Fibroblast of skin of scalp (primary cell): ENCODE data around the gene URI1.

Source experiments
- DNase-seq: peaks from one replicate; pipeline ENCODE4 v3.0.0-alpha.2; 2013

Gene URI1

DNA sequence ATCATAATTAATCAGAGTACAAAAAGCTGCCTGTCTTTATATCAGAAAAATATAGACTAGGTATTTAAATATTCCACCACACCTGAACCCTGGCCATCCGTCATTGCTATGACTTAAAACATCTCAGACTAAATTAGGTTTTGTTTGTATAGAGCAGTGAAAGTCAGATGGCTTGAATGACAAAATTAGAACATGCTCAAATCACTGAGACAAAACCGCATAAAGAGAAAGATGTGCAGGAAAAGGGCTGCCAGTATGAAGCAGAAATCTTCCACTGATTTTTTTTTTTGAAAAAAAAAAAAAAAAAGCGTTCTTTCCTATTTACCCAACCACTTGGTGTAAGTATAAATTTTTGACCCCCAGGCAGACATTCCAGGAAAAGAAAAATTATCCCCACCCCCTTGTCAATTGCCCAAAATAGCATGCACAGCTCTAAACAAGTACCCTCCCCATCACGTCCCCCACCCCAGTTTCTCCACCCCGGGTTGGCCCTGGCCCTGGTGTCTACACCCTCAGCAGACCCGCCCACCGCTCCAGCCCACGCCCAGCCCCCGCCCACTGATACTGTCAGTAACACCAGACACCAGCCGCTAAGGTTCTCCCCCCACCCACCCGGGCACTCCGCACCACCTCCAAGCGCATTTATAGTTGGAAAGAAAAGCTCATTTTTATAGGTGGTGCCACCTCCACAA, 118.6 kb downstream of the URI1 start:
- no peak for DNase-seq

DNA sequence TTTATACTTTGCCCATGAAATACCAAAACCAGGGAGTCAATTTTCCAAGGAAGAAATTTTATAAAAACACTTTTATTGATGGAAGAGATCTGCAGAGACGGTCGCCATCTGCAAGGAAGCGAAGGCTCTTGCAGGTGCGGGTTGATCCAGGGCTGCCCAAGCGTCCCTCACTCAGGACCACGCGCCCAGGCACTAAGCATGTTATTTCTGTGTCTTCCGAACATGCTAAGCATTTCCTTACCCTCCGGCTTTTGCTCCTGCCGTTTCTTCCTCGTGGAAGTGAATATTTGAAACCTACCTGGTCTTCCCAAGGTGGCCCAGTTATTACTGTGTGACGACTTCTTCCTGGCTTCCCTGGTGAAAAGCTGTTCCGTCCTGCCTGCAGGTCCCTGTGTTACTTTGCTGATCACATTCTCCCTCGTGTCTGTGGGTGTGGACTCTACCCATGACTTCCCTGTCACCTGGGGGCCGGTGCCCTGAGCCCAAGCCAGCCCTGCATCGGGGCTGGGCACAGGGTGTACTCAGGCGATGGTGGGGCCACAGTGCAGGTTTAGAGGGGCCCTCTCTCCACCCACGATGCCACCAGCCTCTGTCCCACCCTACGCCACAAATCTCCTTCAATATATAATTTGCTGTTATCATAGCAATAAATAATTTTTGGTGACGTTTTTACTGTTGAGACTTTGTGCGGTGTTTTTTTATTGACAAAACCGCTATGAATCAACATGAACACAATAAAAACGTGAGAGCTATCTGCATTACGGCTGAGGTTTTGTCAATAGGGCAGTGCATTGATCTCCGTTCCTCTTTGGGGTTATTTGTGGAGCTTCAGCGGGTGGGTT, 119.4 kb downstream of the URI1 start:
- DNase-seq: no peak

DNA sequence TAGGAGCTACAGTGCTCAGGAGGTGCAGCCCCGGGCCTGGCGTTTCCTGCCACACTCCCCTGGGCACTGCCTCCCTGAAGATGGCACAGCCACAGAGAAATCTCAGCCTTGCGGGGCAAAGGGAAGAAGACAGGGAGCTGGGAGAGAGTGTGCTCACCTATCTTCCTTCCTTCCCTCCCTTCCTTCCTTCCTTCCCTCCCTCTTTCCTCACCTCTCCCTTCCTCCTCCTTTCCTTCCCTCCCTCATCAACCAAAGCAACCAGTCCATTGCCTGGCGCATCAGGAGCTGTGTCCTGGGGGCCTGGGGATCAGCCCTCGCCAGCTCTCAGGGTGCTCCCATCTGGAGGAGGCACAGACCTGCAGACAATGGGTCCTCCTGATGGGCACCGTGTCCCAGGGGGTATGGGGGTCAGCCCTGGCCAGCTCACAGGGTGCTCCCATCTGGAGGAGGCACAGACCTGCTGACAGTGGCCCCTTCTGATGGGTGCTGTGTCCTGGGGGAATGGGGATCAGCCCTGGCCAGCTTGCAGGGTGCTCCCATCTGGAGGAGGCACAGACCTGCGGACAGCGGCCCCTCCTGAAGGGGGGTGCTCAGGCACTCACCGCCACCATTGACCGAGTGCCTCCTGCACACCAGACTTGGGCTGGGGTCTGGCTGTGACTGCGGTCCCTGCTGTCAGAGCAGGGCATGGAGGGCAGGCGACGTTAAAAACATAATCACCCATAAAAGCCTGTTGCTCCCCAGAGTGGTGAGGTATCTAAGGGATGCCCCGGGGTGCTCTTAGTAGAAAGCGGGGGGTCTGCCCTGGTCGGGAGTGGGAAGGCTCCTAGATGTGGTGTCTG, 120.2 kb downstream of the URI1 start:
- DNase-seq: no peak

DNA sequence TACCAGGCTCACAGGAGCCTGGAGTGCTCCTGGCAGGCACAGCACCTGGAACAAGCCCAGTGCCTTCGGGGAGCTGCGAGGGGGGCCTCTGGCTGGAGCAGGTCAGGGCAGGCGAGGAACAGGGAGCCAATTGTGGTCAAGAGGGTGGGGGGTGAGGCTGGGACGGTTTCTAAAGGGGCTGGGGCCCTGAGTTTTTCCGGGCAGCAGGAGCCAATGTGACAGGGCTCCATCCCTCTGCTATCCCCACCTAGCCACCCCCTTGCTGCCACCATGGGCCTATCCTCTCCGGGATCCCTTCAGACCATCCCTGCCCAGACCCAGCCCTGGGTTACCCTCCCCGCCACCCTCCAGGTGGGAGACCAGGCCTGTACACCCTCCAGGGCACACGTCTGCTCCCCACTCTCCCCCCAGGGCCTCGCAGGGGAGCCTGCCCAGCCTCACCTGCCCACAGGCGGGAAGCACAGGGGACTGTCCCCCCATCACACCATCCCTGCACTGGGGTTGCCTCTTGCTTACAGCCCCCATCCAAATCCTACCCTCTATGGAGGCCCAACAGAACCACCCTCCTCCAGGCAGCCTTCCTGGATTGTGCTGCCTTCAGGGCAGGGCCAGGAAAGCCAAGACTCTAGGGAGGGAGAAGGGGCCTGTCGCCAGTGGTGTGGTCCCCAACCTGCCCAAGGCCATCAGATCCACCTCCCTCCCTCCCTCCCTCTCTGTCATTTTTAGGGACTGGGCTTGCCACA, 121.0 kb downstream of the URI1 start:
- DNase-seq: no peak

DNA sequence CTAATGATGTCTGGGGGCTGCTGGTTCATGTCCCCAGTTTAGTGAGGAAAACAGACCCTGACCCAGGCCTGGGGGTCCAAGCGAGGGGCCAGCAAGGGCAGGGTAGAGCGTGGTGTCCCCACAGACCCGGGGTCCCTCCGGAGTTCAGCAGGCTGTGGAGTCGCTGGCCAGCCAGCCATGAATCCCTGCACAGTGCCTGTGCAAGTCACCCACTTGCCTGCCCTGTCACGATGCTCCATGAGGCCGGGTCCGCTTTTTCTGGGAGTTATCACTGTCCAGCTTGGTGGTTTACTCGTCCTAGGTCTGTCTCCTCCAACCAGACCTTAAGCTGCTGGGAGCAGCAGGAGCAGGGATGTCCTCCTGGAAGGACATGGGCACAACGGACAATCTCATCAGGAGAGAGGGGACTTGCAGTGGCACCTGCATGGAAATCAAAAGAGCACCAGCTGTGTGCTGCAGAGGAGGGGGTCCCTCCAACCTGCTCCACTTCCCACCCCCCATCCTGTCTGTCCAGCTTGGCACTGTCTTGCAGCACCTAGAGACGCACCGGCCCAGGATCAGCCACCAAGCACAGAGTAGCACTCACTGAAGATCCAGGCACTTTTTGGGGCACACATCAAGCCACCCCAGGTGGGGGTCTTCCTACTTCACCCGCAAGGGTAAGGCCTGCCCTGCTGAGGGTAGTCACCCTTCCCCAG, 121.8 kb downstream of the URI1 start:
- DNase-seq: no peak

DNA sequence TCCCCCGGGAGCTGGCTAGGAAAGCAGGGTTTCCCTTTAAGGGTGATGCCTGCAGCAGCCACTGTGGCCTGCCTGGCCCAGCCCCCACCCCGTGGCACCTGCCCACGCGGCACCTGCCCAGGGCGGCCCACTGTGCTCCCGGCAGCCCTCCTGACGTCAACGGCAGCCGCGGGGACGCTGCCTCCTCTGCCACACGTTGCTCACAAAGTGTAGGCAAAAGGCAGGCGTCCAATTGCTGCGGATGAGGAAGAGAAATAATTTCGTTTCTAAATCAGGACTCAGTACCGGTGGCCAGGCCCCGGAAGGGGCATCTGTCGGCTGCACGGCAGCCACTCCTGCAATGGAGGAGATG, 122.3 kb downstream of the URI1 start:
- DNase-seq: no peak

DNA sequence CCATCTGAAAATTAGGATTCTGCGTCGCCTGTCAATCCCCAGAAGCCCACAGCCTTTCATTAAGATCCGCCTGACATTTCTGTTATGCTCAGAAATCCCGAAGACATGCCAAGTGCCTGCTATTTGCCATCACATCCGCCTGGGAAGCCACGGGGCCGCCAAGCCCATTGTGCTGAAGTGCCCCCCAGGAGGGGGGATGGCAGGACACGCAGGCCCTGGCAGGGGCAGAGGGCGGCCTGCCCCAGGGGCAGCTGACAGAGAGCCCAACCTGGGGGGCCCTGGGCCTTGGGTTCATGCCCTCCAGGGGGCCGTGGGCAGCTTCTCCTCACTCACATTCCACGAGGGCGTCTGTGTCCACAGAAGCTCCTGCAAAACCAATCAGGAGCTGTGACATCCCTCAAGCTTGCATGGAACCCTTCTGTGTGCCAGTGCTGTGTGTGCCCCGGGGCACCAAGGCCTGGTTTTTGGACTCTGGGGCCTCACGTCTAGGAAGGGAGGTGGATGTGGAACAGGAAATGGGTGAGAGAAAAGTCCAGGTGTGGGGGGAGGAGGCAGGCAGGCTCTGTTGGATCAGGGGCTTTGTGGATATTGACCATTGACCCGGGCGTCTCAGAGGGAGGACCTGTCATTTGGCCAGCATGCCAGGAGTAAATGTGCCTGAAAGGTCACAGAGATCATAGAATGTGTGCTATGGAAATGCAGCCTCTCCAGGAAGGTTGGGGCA, 122.9 kb downstream of the URI1 start:
- DNase-seq: no peak

DNA sequence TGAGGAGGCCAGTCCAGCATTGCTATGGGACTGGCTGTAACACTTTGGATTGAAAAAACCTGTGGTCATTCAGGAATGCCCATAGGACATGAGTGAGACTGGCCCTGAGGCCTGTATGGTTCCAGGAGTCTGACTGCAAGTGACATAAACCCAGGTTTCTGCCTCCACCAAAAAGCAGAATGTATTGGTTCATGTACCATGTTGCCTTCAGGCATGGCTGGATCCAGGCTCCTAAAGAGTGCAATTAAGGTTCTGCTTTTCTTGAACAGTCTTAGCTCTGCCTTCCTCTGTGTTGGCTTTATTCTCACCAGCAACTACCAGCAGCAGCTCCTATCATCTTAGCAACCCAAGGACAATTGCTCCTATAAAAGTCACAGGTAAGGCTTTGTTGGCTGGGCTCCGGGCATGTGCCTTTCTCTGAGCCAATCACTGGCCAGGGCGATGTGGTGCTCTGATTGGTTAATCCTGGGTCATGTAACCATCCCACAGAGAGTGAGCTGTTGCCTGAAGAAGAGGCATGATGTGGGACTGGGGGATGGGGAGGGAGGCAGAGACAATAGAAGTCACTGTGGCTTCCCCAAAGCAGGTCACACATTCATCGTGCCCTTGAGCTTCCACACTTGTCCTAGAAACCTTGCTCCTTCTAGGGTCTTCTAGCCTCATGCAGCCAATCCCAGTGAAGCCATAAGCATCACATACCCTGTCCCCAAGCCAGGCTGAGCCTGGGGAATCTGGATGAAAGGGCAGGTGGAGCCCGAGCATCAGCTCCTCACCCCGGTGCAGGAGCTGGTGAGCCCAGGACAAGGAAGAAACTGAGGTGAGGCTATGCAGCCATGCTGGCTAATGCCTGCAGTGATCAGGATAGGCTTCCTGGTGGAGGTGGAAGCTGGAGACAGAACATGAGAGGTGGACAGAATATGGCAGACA, 123.9 kb downstream of the URI1 start:
- no peak for DNase-seq
